Activated naive CD8-positive, alpha-beta T cell (primary cell): ENCODE measurements around the gene ANKRD7.

Experiments
- H3K27ac Mint-ChIP-seq: one replicate; pipeline ENCODE4 v1.8.0; 2021; ENCODE audit warnings: mixed read lengths
- H3K27me3 Mint-ChIP-seq: one replicate; pipeline ENCODE4 v1.8.0; 2021; ENCODE audit warnings: mixed read lengths
- H3K36me3 Mint-ChIP-seq: one replicate; pipeline ENCODE4 v1.8.0; 2021; ENCODE audit warnings: mixed read lengths
- H3K4me1 Mint-ChIP-seq: one replicate; pipeline ENCODE4 v1.8.0; 2021; ENCODE audit warnings: low read depth, mixed read lengths
- H3K4me3 Mint-ChIP-seq: one replicate; pipeline ENCODE4 v1.8.0; 2021; ENCODE audit warnings: mild to moderate bottlenecking, mixed read lengths
- H3K9me3 Mint-ChIP-seq: one replicate; pipeline ENCODE4 v1.8.0; 2021; ENCODE audit warnings: low read depth, mixed read lengths

The ANKRD7 gene

DNA sequence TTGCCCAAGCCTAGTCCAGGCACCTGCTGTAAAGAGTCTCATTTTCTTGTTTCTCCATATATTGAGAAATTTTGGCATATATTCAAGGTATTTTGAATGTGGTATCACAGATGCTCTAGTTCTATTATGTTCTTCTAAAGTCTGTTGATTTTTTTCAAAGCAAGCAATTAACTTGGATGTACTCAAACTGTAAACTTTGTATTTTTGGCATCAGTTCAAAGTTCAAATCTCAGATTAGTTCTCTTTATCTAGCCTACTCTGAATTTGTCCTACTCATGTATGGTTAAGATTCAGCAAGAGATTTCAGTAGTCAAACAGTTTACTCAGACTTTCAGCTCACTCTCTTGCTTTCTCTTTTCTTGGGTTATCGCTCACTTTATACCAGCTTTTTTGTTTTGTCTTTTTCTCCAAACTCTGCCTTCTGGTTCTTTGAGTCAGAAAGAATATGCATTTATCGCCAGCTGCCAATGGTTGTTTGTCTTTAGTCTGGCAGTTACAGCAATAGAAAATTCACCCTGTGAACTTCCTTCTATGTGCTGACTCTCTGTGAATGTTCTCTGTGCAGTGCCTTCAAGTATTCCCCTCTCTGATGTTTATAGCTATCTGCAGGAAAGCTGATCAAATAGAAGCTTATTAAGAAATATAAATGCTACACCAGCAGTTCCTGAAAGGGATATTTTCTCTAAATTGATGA is 56.0 kb downstream of the ANKRD7 start:
- Mint-ChIP-seq H3K27ac (no peak overlapping the region), H3K9me3 (no peaks in the 10 kb centered on the region), H3K36me3 (no peaks in the 10 kb centered on the region), H3K4me1 (no peaks in the 10 kb centered on the region), H3K27me3 (peaks cover 47% of the 10 kb centered on the region), H3K4me3 (no peak overlapping the region)

DNA sequence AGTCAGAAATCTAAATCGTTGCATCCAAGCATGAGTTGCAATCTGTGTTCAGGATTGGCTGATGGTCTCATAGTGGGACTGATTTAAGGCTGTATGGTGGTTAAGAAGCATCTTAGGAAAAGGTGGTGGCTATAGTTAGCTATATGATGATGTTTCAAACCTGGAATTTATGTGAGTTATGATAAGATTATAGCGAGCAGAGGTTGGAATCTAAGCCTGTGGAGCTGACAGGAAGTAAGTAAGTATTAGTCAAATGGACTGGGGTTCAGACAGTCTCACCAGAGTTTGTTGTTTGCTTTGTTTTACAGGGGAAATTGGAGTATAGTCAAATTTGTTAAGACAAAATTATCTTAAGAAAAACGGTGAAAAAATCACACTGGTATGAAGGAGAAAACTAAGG is 56.7 kb downstream of the ANKRD7 start:
- Mint-ChIP-seq H3K36me3 (no peaks in the 10 kb centered on the region), H3K27ac (no peak overlapping the region), H3K27me3 (peaks cover 49% of the 10 kb centered on the region), H3K4me3 (no peak overlapping the region), H3K4me1 (no peaks in the 10 kb centered on the region), H3K9me3 (no peaks in the 10 kb centered on the region)

DNA sequence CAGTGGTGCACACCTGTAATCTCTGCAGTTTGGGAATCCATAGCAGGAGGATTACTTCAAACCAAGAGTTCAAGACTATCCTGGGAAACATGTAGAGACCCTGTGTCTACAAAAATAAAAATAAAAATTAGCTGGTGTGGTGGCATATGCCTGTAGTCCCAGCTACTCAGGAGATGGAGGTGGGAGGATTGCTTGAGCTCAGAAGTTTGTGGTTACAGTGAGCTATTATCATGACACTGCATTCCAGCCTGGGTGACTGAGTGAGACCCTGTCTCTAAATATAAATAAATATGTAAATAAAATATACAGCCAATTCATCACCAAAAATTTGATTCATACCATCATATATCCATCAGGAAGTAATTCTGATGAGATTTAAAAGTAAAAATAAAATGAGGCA is 60.9 kb downstream of the ANKRD7 start:
- no peak overlapping the region for H3K27ac Mint-ChIP-seq
- H3K27me3 Mint-ChIP-seq, result peaks cover 52% of the 10 kb centered on the region
- H3K4me3 Mint-ChIP-seq, result no peak overlapping the region

DNA sequence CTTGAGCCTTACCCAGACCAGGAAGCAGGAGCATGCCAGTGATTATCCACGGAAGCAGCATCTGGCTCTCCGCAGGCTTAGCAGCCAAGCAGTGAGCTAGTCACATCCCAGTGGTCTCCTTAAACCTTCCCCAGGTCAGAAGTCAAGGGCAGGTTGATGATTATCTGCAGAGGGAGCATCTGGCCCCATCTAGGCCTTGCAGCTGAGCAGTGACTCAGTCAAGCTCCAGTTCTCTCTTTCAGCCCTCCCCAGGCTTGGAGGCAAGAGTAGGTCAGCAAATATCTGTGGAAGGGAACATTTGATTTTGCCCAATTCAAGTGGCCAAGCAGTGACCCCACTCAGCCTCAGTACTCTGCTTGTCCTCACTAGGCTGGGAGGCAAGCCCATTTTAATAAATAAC is 61.6 kb downstream of the ANKRD7 start:
- H3K4me1 Mint-ChIP-seq, result peaks cover 23% of the 10 kb centered on the region
- H3K9me3 Mint-ChIP-seq, result peaks cover 10% of the 10 kb centered on the region
- H3K4me3 Mint-ChIP-seq, result no peak overlapping the region
- peaks cover 9% of the 10 kb centered on the region for H3K36me3 Mint-ChIP-seq
- H3K27ac Mint-ChIP-seq, result no peak overlapping the region
- H3K27me3 Mint-ChIP-seq, result peaks cover 49% of the 10 kb centered on the region

More for the DNA sequence above, 60.9 kb downstream of the ANKRD7 start:
- Mint-ChIP-seq H3K4me1 (peaks cover 23% of the 10 kb centered on the region), H3K9me3 (peaks cover 9% of the 10 kb centered on the region), H3K36me3 (peaks cover 9% of the 10 kb centered on the region)

DNA sequence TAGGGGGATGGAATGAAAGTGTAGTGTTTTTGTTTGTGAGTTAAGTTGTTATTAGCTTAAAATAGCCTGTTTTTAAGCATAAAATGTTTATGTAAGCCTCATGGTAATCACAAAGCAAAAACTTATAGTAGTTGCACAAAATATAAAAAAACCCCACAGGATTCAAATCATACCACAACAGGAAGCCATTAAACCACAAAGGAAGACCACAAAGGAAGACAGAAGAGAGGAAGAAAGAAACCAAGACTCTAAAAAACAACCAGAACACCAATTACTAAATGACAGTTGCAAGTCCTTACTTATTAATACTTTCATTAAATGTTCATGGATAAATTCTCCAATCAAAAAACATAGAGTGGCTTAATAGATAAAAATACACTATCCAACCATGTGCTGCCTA is 63.6 kb downstream of the ANKRD7 start:
- Mint-ChIP-seq H3K9me3 (peaks cover 10% of the 10 kb centered on the region), H3K4me3 (peak overlapping the region; percentile 59), H3K4me1 (peaks cover 23% of the 10 kb centered on the region), H3K36me3 (peaks cover 12% of the 10 kb centered on the region), H3K27ac (peak overlapping the region; percentile 58), H3K27me3 (peaks cover 48% of the 10 kb centered on the region)

DNA sequence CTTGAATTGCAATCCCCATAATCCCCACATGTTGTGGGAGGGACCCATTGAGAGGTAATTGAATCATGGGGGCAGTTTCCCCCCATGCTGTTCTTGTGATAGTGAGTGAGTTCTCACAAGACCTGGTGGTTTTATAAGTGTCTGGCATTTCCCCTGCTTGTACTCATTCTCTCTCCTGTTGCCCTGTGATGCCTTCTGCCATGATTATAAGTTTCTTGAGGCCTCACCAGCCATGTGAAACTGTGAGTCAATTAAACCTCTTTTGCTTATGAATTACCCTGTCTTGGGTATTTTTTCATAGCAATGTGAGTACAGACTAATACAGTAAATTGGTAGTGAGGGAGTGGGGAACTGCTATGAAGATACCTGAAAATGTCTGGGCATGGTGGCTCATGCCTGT is 65.0 kb downstream of the ANKRD7 start:
- H3K9me3 Mint-ChIP-seq, result peaks cover 10% of the 10 kb centered on the region
- no peak overlapping the region for H3K27ac Mint-ChIP-seq
- H3K36me3 Mint-ChIP-seq, result peaks cover 12% of the 10 kb centered on the region
- peaks cover 23% of the 10 kb centered on the region for H3K4me1 Mint-ChIP-seq
- H3K4me3 Mint-ChIP-seq, result no peak overlapping the region
- H3K27me3 Mint-ChIP-seq, result peaks cover 43% of the 10 kb centered on the region
